Esophagus muscularis mucosa (tissue), 4 donors: Measurements from ENCODE around the gene SCNN1B.

ENCODE experiments used
- CTCF ChIP-seq, 3 experiments: fragments of 200-600 bp in 2 of 3; fragments of 450-650 bp in 1 of 3; sonication (generic) in 2 of 3; IDR thresholded peaks; one replicate each; pipeline ENCODE4 v1.5.1; 2017 to 2019; ENCODE audit warnings: antibody characterized with exemption in 3 of 3, mild to moderate bottlenecking in 2 of 3, moderate library complexity in 1 of 3
- EP300 ChIP-seq: sonication (generic); formaldehyde crosslinking; IDR thresholded peaks from one replicate; pipeline ENCODE4 v1.6.1; 2017; ENCODE audit warnings: antibody characterized with exemption
- POLR2A ChIP-seq: fragments of 450-650 bp; IDR thresholded peaks from one replicate; pipeline ENCODE4 v1.6.1; 2017; ENCODE audit warnings: antibody characterized with exemption, moderate library complexity, mild to moderate bottlenecking, low read depth
- POLR2AphosphoS5 ChIP-seq, 2 donors: sonication (generic); formaldehyde crosslinking; IDR thresholded peaks; one replicate each; pipeline ENCODE4 v1.6.1; 2017; ENCODE audit warnings: antibody characterized with exemption in 2 of 2

DNA sequence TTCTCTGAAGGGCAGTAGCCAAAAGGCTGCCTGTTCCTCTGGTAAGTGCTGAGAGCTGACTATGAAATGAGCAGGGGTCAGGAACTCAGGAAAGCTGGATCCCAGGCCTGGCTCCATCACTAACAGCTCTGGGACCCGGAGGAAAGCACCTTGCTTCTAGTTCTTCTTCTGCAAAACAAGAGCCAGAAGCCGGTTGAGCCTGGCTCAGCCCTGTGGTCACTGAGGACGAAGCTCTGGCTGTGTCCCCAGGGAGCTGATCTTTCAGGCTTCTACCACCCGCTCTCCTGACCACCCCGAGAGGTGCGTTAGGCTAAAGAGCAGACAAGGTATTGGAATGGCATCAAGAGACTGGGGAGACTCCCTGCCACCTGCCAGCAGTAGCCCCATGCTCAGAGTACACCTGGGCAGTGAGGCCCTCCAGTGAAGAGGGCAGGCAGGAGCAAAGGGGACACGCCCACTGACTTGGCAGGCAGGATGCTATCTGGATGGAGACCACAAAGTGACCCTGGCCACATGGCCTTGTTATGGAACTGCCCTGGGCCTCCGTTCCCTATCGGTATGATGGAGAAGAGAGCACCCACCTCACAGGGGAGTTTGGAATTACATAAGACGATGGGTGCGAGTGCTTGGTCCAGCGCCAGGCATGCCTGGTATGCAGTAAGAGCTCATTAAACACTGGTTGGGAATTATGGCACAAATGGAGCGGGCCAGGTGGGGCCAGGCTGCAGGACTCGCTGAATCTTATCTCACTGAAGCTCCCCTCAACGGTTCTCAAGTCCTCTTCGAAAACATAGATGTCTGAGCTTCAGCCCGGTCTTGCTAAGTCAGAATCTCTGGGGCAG lies 89.5 kb downstream of the SCNN1B start:
- TF ChIP-seq CTCF (IDR thresholded peaks at IDR 0.05) (no peak), EP300 (no peak), POLR2AphosphoS5 (IDR thresholded peaks at IDR 0.05) (no peak), POLR2A (no peak)
